NCI-H69 (cell line): Measurements from ENCODE around the gene PTPRM.
A peak's percentile ranks its signal among the peaks of the same experiment; 100 is the strongest.
"Not testable (repeated sequence)": the region's sequence is repeated elsewhere in the genome, so short reads cannot be mapped to it uniquely, and the experiment has no call there.

Experiments
- DNase-seq: peaks from one replicate; lab custom pipeline; 2025; lab: John Stamatoyannopoulos, UW

PTPRM gene

GRCh38 chr18:7727361-7728076 lies 160.4 kb downstream of the PTPRM start:
- no peak for DNase-seq

GRCh38 chr18:7728297-7728696 lies 161.2 kb downstream of the PTPRM start:
- peak; percentile 36 for DNase-seq

GRCh38 chr18:7729868-7730267 lies 162.8 kb downstream of the PTPRM start:
- no peak for DNase-seq

GRCh38 chr18:7730682-7731081 lies 163.6 kb downstream of the PTPRM start:
- DNase-seq: no peak

- no peak for DNase-seq
Observed at GRCh38 chr18:7733642-7734041, 166.5 kb downstream of the PTPRM start.

GRCh38 chr18:7735196-7735595 lies 168.1 kb downstream of the PTPRM start:
- no peak for DNase-seq

- no peak for DNase-seq
Observed at GRCh38 chr18:7735626-7736175, 168.6 kb downstream of the PTPRM start.

GRCh38 chr18:7736526-7736925 lies 169.4 kb downstream of the PTPRM start:
- not testable (repeated sequence) for DNase-seq

- DNase-seq: no peak
Observed at GRCh38 chr18:7737550-7737949, 170.4 kb downstream of the PTPRM start.

- DNase-seq: no peak
Observed at GRCh38 chr18:7740821-7741220, 173.7 kb downstream of the PTPRM start.

GRCh38 chr18:7741640-7742039 lies 174.5 kb downstream of the PTPRM start:
- DNase-seq: peak; percentile 61

- DNase-seq: no peak
Observed at GRCh38 chr18:7742224-7742623, 175.1 kb downstream of the PTPRM start.

- no peak for DNase-seq
Observed at GRCh38 chr18:7743256-7743655, 176.1 kb downstream of the PTPRM start.

GRCh38 chr18:7746106-7746505 lies 179.0 kb downstream of the PTPRM start:
- no peak for DNase-seq

- no peak for DNase-seq
Observed at GRCh38 chr18:7748251-7749007, 181.3 kb downstream of the PTPRM start.

GRCh38 chr18:7749008-7749405 lies 181.9 kb downstream of the PTPRM start:
- no peak for DNase-seq

GRCh38 chr18:7749510-7749981 lies 182.4 kb downstream of the PTPRM start:
- DNase-seq: no peak

GRCh38 chr18:7750095-7750663 lies 183.1 kb downstream of the PTPRM start:
- no peak for DNase-seq

- no peak for DNase-seq
Observed at GRCh38 chr18:7750966-7751365, 183.8 kb downstream of the PTPRM start.

GRCh38 chr18:7754258-7754657 lies 187.1 kb downstream of the PTPRM start:
- no peak for DNase-seq

- DNase-seq: no peak
Observed at GRCh38 chr18:7754725-7755181, 187.6 kb downstream of the PTPRM start.

- DNase-seq: no peak
Observed at GRCh38 chr18:7755753-7756475, 188.8 kb downstream of the PTPRM start.
